A673 (cell line): ENCODE results near the gene IL17F. TPM values are rescaled to one million over a fixed set of nuclear protein-coding genes. Genes with fewer than 3 reads are reported as not detected.
A peak's percentile ranks its signal among the peaks of the same experiment; 100 is the strongest.

Source experiments
- BruUV-seq: library from RNA; stranded (reverse); fragments of 400-500 nt; replicated peaks from 2 replicates; lab custom pipeline; 2021; lab: Mats Ljungman, UMichigan
- CTCF ChIA-PET: fragments of 300-600 bp; sonication (Branson Sonifier 250); formaldehyde crosslinking; loops from one replicate; lab custom pipeline; 2022; ENCODE audit warnings: antibody characterized with exemption; lab: Charles Lee
- POLR2A ChIA-PET: fragments of 300-600 bp; sonication (Branson Sonifier 250); formaldehyde crosslinking; loops from one replicate; lab custom pipeline; 2022; ENCODE audit warnings: antibody characterized with exemption; ENCODE audit not compliant: low non-redundant PET; lab: Charles Lee
- DNase-seq: peaks from one replicate; pipeline ENCODE4 v3.0.0-alpha.2; 2015; ENCODE audit warnings: low spot score
- H3K27ac ChIP-seq: fragments of 200-600 bp; sonication (generic); 2 replicates; pipeline ENCODE4 v1.5.1; 2016; ENCODE audit warnings: mixed run types, low read depth, mild to moderate bottlenecking, mixed read lengths, antibody characterized with exemption, low read length; ENCODE audit not compliant: poor library complexity, severe bottlenecking
- H3K27me3 ChIP-seq: fragments of 200-600 bp; sonication (generic); replicated peaks from 2 replicates; pipeline ENCODE4 v1.6.1; 2017; ENCODE audit warnings: mixed run types, low read depth, mild to moderate bottlenecking, mixed read lengths, antibody characterized with exemption, low read length; ENCODE audit not compliant: insufficient read depth, poor library complexity
- H3K36me3 ChIP-seq: fragments of 200-600 bp; sonication (generic); 2 replicates; pipeline ENCODE4 v1.6.1; 2016; ENCODE audit warnings: mixed run types, mild to moderate bottlenecking, mixed read lengths, antibody characterized with exemption, low read length; ENCODE audit not compliant: insufficient read depth, poor library complexity, severe bottlenecking
- H3K4me1 ChIP-seq: fragments of 200-600 bp; sonication (generic); 2 replicates; pipeline ENCODE4 v1.6.1; 2017; ENCODE audit warnings: mixed run types, mild to moderate bottlenecking, mixed read lengths, antibody characterized with exemption, low read length; ENCODE audit not compliant: insufficient read depth, poor library complexity, severe bottlenecking
- H3K4me3 ChIP-seq: fragments of 200-600 bp; sonication (generic); 2 replicates; pipeline ENCODE4 v1.5.1; 2016; ENCODE audit warnings: low read depth, mixed run types, mild to moderate bottlenecking, mixed read lengths, low read length; ENCODE audit not compliant: poor library complexity, severe bottlenecking
- H3K9me3 ChIP-seq: fragments of 200-600 bp; sonication (generic); 2 replicates; pipeline ENCODE4 v1.6.1; 2016; ENCODE audit warnings: mixed run types, low read depth, mild to moderate bottlenecking, mixed read lengths, antibody characterized with exemption, low read length; ENCODE audit not compliant: poor library complexity, severe bottlenecking
- CTCF ChIP-seq: fragments of 300-800, 200-600 bp; sonication (generic); conservative IDR thresholded peaks from 2 replicates; pipeline ENCODE4 v1.5.1; 2017; ENCODE audit warnings: low read depth, mild to moderate bottlenecking, antibody characterized with exemption, low read length, moderate library complexity, mixed read lengths
- EZH2 ChIP-seq: fragments of 200-600 bp; sonication (generic); IDR thresholded peaks from 2 replicates; pipeline ENCODE4 v1.6.1; 2017; ENCODE audit warnings: borderline replicate concordance, low read depth, mild to moderate bottlenecking, mixed read lengths, antibody characterized with exemption, low read length; ENCODE audit not compliant: poor library complexity, severe bottlenecking
- intact Hi-C: fragments of 100-400 bp; cut with micrococcal nuclease; formaldehyde crosslinking; loops from one replicate; pipeline ENCODE4 v1.10.0; 2022; ENCODE audit not compliant: unreplicated experiment
- total RNA-seq: library from RNA; stranded (reverse); gene quantifications from 2 replicates; pipeline ENCODE4 v1.2.3, GENCODE V29; 2021

The IL17F gene
- total RNA-seq, 1 experiment from 2014 or later, result not detected

GRCh38 chr6:52288216-52288615 lies 43.9 kb upstream of the IL17F start:
- peaks cover 3% of the 10 kb centered on the region for H3K36me3 ChIP-seq
- H3K4me1 ChIP-seq, result peaks cover 19% of the 10 kb centered on the region
- DNase-seq, result no peak
- H3K4me3 ChIP-seq, result no peak overlapping the region
- H3K27ac ChIP-seq, result no peak overlapping the region
- ChIA-PET POLR2A (no interaction called here), CTCF (interaction anchor here (0.8 kb wide), 1 partner anchor 111 kb away, joined by 3 read pairs; no protein-coding TSS in a partner anchor)
- no TSS peak for BruUV-seq
- intact Hi-C loops, result no loop called here
- H3K27me3 ChIP-seq, result no peaks in the 10 kb centered on the region
- TF ChIP-seq CTCF, result no peak
- no peaks in the 10 kb centered on the region for H3K9me3 ChIP-seq

GRCh38 chr6:52286798-52287432 lies 42.6 kb upstream of the IL17F start:
- Histone ChIP-seq H3K36me3 (peaks cover 16% of the 10 kb centered on the region), H3K4me3 (no peak overlapping the region), H3K4me1 (peaks cover 28% of the 10 kb centered on the region), H3K9me3 (no peaks in the 10 kb centered on the region), H3K27me3 (no peaks in the 10 kb centered on the region), H3K27ac (no peak overlapping the region)
- POLR2A ChIA-PET, result no interaction called here
- DNase-seq, result peak; percentile 90
- peak; percentile 93 for TF ChIP-seq CTCF
- TF ChIP-seq EZH2, result no peak
- no TSS peak for BruUV-seq
- CTCF ChIA-PET, result interaction anchor here (1.8 kb wide), 1 partner anchor 113 kb away, joined by 6 read pairs; no protein-coding TSS in a partner anchor
- intact Hi-C loops, result loop anchor here (2.0 kb wide), 1 partner anchor 378 kb away; no protein-coding TSS in a partner anchor

GRCh38 chr6:52285177-52286068 lies 41.1 kb upstream of the IL17F start:
- intact Hi-C loops, result loop anchor here (2.0 kb wide), 3 partner anchors 77 to 379 kb away; partner anchors contain the start of gene PAQR8

More at GRCh38 chr6:52285177-52286068, 41.1 kb upstream of the IL17F start:
- peak overlapping the region; percentile 75 for H3K4me3 ChIP-seq
- H3K9me3 ChIP-seq, result no peaks in the 10 kb centered on the region
- ChIA-PET CTCF (interaction anchor here (0.6 to 1.8 kb wide), 4 partner anchors 27 to 117 kb away, joined by 3 to 6 read pairs (median 4); no protein-coding TSS in a partner anchor), POLR2A (interaction anchor here (0.6 kb wide), 2 partner anchors 29 to 96 kb away, joined by 3 read pairs; no protein-coding TSS in a partner anchor)
- DNase-seq, result peak; percentile 60
- BruUV-seq, result TSS peak; percentile 81
- H3K36me3 ChIP-seq, result peaks cover 31% of the 10 kb centered on the region
- H3K4me1 ChIP-seq, result peaks cover 30% of the 10 kb centered on the region
- peak overlapping the region; percentile 53 for H3K27ac ChIP-seq
- no peak for TF ChIP-seq EZH2
- peak; percentile 26; the same call in 1 of the 2 replicates for TF ChIP-seq CTCF
- no peaks in the 10 kb centered on the region for H3K27me3 ChIP-seq
